NOMO-1 treated with dmso at 0.1 percent for 144 hours (cell line): Measurements from ENCODE around the gene TIMM22.
A peak's percentile ranks its signal among the peaks of the same experiment; 100 is the strongest.
"Not testable (repeated sequence)": the region's sequence is repeated elsewhere in the genome, so short reads cannot be mapped to it uniquely, and the experiment has no call there.

Experiments
- DNase-seq: peaks from one replicate; lab custom pipeline; 2025; ENCODE audit not compliant: unreplicated experiment; lab: John Stamatoyannopoulos, UW

Gene TIMM22

DNA sequence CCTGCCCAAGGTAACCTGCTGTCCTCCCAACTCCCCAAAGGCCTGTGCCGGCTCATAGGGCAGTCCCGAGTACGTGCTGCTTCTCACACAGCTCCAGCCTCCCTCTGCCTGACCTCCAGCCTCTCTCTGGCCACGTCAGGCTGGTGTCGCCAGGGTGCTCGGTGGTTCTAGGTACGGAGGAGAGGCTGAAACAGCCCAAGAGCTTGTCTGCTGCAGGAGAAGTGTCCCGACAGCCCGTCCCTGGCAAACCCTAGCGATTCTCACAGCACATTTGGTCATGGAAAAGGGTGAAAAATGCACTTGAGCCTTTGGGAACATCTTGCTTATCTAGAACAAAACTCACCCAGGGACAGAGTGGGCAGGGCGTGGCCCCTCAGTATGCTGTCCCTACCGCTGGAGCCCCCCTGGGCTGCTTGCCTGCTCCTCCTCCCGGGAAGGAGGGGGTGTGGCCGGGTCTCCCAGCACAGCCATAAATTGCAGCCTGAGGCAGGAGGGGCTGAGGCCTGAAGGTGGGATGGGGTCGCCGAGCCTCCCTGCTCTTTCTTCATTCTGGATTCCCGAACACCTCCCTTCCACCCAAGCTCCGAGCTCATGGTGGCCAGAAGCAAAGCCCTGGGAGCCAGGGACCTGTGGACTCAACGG, 40.4 kb downstream of the TIMM22 start:
- no peak for DNase-seq

DNA sequence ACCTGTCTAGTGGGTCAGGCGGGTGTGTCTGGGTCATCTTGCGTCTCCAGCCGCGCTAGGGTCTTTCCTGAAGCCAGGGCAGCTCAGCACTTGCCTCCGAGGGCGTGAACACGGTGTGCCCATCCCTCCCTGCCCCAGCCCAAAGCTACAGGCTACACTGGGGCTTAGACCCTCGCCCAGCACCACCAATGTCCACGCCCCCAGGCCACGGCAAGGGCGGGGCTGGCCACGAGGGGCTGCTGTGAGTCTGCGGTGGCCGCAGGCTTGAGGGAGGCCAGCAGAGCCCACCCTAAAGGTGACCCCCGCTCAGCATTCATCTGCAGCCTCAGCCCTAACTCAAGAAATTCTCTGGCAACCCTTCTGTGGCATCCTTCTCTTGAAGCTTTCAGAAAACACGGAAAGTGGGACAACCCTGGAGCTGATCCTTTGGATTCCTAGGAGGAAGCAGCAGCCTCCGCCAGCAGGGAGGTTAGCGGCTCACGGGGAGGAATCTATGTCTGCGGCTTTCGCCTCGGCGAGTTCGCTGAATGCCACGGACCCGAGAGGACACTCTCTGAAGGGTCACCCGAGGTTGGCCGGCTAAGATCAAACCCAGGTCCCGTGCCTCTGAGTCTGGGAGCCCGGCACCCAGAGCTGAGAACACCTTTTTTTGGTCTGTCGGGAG, 41.7 kb downstream of the TIMM22 start:
- DNase-seq, result no peak

DNA sequence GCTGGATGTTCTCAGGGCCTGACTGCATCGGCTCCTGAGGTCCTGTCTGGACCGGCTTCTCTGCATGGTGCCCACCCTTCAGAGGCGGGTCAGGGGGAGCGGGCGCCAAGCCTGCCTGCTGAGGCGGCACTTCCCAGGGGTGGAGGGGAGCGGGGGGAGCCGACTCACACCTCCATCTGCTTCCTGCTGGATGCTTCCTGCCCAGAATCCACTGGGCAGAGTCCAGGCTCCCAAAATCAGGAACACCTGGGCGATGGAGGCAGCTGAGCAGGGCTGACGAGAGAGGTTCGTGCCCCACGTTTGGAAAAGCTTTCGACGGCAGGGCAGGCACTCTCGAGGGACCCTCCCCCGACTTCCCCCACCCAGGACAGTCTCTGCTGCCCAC, 42.2 kb downstream of the TIMM22 start:
- DNase-seq, result no peak

DNA sequence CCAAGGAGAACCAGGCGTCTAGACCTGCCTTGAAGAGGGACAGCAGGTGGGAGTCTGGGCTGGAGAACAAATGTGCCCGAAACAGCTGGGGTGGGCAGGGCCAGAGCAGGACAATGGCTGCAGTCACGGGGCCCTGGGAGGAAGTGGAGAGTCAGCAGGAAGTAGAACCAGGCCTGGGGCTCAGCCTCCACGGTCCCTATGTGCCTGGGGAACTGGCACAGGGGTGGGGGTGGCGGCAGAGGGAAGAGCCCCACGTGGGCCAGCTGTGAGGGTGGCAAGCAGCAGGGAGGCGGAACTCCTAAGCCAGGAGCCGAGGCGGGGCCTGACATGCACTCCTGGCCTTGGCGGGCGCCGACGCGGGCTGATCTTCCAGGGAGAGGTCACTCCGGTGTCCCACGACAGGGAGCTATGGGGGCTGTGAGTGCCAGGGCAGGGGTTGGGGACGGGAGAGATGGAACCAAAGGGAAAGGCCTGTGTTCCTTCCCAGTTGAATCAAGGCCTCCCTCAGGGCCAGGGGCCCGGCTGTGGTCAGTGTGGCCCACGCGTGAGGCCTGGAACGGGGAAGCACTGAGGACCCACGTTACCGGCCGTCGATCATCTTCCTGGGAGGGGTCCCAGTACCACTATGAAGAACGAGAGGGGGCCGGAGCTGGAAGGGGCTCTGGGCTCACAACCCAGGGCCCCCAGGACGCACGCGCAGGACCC, 42.7 kb downstream of the TIMM22 start:
- DNase-seq, result peak; percentile 82

DNA sequence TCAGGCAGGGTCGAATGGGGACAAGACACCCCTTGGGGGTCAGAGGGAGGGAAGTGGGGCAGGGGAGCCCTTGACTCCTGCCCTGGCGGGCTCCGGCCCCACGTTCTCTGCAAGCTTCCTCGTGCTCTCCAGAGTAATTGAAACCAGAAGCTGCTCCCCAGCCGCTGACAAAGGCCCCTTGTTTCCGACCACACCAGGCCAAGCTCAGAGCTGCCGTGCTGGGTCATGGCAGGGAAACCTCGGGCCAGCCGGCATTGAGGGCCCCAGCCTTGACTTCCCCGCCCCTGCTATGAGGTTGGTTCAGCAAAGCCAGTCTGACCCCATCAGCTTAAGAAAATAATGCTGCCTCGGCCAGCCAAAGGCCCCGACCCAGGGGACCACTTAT, 43.3 kb downstream of the TIMM22 start:
- DNase-seq, result no peak

DNA sequence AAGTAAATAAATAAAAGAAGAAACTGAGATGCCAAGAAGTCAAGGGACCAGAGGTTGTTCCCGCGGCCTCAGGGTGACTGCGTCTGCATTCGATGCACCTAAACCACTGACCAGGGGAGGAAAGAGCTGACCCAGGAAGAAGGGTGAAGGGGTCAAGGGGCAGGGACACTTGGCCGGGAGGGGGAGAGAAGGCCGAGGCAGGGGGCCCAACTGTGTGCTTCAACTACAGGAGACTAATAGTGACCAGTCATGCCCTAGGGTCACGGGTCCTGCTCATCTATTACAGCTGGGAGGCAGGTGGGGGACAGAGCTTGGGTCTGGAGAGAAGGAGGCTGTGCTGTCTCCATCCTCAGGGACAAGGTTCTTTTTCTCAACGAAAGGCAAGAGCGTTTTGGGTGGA, 44.8 kb downstream of the TIMM22 start:
- no peak for DNase-seq

DNA sequence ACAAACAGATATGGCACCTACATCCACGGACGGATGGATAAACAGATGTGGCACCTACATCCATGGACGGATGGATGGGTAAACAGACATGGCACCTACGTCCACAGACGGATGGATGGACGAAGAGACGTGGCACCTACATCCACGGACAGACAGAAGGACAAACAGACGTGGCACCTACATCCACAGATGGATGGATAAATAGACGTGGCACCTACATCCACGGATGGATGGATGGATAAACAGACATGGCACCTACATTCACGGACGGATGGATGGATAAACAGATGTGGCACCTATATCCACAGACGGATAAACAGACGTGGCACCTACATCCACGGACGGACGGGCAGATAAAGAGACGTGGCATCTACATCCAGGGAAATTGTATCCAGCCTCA, 45.6 kb downstream of the TIMM22 start:
- no peak for DNase-seq

DNA sequence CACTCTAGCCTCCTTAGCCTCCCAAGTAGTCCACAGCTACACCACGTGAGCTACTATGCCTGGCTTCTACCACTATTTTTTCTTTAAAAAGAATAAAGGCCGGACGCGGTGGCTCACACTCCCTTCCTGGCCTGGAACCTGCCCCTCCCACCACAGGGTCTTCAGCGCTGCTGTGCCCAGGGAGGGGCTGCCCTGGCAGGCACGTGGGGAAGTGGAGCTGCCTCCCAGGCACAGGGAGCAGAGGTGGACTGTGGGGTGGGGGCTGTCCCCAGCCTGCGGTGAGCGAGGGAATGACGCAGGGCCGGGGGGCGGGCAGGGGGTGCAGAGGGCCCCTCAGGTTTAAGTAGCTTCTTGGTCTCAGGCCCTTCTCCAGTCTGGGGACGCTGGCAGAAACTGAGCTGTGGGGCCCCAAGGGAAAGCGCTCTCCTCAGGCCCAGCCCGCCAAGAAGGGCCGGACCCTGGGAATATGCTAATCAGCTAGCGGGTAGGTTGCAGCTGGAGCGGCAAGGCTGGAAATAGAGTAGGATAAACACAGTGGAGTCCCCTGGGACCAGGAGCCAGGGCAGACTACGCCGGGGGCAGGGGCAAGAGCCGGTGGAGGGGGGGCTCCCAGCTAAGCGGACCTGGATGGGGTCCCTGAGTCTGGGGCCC, 46.8 kb downstream of the TIMM22 start:
- no peak for DNase-seq

DNA sequence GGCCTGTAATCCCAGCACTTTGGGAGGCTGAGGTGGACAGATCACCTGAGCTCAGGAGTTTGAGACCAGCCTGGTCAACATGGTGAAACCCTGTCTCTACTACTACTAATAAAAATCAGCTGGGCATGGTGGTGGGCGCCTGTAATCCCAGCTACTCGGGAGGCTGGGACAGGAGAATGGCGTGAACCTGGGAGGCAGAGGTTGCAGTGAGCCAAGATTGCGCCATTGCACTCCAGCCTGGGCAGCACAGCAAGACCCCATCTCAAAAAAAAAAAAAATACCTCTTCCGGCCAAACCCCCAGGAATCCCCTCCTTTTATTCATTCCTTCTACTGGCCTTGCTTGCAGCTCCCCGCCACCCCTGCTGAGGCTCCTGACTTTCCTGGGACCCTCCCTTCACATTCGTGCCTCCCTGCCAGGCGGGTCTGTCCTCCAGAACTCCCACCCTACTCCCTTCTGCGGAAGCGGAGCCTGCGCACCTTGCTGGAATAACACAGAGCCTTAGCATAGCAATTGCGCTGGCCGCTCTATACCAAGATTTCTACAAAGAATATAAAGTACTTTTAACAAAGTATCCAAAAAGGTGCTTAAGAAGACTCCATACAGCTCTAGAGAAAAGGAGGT, 47.6 kb downstream of the TIMM22 start:
- not testable (repeated sequence) for DNase-seq

DNA sequence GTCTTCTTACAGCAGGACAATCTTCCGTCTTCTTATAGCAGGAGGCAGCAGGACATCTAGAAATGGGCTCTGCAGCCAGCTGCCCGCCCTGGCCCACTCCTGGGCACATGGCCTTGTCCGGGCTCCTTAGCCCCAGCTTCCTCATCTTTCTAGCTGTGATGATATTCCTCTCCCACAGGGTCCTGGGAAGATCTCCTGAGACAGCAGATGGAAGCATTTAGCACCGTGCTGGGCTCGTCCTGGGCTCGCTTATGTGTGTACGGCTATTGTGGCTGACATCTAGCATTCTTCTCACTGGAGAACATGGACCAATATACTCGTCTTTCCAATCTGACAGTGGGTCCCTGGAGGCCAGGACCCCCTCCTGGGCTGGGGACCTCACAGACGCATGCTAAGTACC, 48.5 kb downstream of the TIMM22 start:
- DNase-seq, result no peak

DNA sequence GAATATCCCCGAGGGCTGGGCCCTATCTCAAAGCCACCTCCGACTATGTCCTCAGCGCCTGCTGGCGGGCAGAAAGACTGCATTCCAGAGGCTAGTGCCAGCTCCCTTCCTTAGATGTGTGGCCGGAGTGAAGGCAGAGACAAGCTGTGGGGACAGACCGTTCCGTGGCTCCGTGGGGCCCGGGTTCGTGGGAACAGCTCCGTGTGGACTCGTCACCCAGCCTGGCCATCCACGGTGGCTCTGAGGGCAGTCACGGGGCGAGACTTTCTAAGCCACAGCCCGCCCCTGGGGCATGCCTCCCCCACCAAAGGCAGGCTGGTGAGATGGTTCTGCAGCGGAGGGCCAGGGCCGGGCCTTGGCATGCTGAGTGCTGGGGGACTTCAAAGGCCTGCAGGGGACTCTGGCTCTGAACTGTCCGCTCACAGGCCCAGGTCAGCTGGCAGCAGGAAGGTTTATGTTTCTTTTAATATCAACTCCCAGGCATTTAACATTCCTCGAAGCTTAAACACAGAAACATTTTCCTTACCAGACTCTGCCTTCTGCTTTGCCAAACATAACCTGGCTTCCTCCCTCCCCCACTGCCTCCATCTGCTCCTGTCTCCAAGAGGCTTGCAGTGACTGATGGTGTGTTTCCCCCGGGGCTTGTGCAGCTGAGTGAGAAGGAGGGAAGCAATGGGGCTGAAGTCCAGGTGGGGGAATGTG, 50.4 kb downstream of the TIMM22 start:
- no peak for DNase-seq

DNA sequence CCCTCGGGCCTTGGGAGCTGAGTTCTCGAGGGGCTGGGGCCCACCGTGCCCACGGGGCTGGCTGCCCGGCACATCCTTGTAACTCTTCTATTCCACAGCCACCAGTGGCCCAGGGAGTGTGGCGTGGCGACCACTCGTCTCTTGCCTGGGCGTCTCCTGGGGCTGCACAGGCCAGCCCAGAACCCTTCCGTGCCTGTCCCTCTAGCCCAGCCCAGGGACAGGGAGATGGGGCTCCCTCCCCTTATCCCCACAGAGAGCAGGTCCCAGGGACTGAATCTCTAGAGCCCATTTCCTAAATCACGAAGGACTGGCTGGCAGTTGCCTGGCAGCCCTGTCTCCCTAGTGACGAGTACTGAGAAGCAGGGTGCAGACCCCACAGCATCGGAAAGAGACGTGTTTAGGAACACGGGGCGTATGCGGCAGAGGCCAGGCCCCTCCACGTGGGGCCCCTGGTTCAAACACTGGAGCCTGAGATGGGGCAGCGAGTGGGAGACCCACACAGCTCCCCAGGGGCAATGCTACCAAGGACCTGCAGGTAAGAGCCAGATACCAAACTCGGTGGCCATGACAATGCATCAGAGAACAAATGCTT, 51.0 kb downstream of the TIMM22 start:
- no peak for DNase-seq

DNA sequence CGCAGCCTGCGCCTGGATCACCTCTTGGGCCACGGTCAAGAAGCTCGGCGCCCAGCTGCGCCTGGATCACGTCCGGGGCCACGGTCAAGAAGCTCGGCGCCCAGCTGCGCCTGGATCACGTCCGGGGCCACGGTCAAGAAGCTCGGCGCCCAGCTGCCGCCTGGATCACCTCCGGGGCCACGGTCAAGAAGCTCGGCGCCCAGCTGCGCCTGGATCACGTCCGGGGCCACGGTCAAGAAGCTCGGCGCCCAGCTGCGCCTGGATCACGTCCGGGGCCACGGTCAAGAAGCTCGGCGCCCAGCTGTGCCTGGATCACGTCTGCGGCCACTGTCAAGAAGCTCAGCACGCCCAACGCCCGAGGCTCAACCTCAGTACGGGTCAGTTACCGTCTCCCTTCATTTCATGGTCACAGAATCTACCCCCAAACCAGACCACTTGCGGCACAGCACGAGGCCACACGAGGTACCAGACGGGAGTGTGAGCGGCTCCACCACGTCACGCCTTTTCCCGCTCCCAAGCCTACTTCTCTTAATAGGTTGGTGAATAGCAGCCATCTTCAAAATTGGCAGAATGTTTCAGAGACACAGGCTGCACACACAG, 51.7 kb downstream of the TIMM22 start:
- DNase-seq, result not testable (repeated sequence)

DNA sequence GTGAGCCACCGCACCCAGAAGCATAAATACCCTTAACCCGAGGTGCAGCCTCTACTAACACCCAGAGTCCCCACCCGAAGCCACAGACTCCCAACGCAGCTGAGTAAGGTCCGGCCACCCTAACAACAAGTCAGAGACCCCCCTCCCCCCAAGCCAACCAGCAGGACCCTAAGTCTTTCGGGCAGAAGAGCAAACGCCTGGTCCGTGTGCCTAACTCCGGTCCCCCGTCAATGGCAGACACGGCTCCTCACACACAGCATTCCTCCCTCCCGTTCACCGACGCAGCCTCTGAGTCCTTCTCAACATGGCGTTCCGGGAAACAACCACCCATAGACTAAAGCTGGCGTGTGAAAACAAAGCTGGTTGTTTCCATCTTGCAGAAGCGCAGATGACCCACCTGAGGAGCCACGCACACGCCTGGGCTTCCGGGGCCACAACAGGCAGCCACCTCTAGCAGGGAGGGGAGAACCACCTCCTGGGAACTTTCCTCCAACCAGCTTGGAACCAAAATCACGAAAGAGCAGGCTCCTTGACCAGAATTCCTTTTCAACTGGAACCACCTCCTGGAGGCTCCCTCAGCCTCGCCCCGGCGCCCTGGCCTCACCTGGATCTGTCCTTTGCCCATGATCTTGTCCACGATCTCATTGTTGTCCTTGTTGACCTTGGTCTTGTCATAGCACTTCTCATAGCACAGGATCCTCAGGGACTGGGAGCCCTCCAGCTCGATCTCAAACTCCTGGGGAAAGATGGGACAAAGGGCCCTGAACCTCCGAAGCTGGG, 52.7 kb downstream of the TIMM22 start:
- no peak for DNase-seq

DNA sequence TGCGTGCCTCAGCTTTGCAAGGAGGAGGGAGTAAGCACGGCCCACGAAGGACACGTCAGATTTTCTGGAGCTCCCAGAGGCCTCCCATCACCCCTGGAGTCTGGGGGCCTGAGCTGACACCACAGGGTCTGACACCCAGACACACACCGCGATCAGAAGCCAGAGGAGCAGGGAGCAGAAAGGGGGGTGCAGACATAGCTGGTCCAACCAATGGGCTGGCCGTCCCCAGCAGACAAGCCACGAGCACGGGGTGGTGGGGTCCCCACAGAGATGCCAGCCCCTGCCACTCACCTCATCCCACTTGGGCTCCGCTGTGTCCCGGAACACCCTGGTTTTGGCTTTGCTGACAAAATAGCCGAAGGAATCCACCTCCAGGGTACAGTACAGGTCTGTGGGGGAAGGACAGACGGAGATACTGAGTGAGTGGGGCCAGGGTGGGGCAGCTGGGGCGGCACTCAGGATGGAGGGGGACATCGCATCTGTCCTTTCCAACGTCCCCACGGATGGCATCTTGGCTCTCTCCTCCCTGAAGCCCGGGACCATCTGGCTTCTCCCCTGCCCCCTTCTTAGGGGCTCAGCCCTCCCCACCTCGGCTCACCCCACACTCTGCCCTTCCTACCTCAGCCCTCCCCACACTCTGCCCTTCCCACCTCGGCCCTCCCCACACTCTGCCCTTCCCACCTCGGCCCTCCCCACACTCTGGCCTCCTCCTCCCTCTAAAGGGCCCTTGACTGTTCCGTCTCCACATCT, 53.5 kb downstream of the TIMM22 start:
- no peak for DNase-seq

DNA sequence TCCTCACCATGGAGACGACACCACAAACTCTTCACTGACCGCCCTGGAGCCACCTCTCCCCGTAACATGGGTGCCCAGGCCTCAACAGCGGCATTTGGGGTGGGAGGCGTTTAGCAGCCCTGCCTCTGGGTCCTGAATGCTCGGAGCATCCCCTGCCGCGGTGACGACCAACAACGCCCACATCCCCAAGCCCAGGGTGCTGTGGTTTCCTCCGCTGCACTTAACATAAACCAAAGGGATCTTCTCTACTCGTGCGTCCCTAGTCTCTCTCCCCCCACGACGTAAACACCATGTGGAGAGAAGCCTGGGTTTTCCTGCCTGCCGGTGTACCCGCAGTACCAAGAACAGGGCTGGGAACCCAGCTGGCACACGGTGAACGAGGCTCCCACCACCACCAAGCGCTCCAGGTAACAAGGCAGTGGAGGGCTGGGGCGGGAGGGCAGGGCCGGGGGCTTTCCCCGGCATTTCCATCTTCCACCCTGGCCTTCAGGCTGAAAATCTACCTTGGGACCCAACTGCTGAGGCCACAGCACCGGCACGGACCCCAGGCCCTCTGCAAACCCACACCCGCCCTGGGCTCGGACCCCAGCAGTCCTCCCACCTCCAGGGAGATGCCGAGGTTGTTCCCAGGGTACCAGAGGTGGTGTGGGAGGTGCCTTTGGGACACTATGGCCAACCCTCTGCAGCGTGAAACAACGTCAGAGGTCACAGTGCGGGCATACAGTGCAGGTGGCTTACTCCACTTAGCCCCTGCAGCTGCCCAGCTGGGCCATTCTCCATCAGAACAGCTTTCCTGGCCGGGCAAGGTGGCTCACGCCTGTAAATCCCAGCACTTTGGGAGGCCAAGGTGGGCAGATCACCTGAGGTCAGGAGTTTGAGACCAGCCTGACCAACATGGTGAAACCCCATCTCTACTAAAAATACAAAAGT, 54.3 kb downstream of the TIMM22 start:
- no peak for DNase-seq
